ENCODE measurements around the gene UBB.

DNA sequence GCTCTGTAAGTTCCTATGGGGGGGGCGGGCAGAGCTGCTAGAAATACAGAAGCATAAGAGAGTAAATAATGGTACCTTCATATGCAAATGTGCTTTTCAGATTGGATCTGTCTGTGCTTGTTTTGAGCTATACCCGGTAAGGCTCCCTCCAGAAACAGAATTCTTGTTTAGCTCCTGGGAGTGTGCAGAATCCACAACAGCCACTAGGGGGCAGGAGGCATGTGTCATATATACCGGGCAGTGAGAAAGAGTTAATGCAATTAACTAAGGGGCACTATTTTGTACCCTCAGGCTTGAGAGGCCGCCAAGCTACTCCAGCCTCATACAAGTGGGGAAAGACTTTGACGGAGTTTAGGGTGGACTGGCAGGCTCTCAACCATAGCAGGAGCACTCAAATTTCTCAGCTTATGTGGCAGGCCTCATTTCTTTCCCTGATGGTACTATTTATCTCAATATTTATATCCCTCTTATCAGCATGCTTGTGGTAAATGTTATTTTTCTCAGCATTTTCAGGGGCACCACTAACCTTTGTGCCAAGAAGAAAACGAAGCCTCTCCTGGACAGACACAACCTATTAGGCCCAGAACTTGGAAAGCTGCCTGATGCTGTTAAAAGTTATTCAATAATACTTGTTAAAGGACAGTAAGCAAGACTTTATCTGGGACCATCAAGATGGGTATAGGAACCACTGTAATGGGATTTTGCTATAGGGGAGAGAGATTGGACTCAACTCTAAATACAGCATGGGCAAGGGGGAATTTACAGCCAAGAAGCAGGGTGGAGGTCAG, 16.9 kb upstream of the UBB start:
- TF ChIP-seq, protein P1, sequence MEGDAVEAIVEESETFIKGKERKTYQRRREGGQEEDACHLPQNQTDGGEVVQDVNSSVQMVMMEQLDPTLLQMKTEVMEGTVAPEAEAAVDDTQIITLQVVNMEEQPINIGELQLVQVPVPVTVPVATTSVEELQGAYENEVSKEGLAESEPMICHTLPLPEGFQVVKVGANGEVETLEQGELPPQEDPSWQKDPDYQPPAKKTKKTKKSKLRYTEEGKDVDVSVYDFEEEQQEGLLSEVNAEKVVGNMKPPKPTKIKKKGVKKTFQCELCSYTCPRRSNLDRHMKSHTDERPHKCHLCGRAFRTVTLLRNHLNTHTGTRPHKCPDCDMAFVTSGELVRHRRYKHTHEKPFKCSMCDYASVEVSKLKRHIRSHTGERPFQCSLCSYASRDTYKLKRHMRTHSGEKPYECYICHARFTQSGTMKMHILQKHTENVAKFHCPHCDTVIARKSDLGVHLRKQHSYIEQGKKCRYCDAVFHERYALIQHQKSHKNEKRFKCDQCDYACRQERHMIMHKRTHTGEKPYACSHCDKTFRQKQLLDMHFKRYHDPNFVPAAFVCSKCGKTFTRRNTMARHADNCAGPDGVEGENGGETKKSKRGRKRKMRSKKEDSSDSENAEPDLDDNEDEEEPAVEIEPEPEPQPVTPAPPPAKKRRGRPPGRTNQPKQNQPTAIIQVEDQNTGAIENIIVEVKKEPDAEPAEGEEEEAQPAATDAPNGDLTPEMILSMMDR (conservative IDR thresholded peaks at IDR 0.05; ENCODE audit: low read depth, low read length): peak; percentile 99
- no peak for TF ChIP-seq EZH2 (IDR thresholded peaks at IDR 0.05; ENCODE audit: low read length, unreplicated experiment)
